Body of pancreas (tissue), 4 donors: ENCODE data around the gene C10orf105. TPM values are rescaled to one million over a fixed set of nuclear protein-coding genes. Genes with fewer than 3 reads are reported as not detected.

Source experiments
- ATAC-seq: fragments of 150-250 bp; one replicate; pipeline ENCODE4 v1.9.1; 2016
- DNase-seq, 4 donors: peaks; one replicate each; pipeline ENCODE4 v3.0.0-alpha.2; 2019
- H3K27ac ChIP-seq, 4 donors: fragments of 200-600 bp; sonication (generic); 1 replicate in 3 of 4; 2 replicates in 1 of 4; pipeline versions ENCODE4 v1.5.1 to v1.6.1; 2016 to 2019; ENCODE audit warnings: mild to moderate bottlenecking in 1 of 4, mixed read lengths in 1 of 4, moderate library complexity in 1 of 4
- H3K27me3 ChIP-seq, 2 donors: fragments of 200-600 bp; sonication (generic); one replicate each; pipeline ENCODE4 v1.6.0; 2016; ENCODE audit warnings: mild to moderate bottlenecking in 1 of 2
- H3K36me3 ChIP-seq, 2 donors: fragments of 200-600 bp; sonication (generic); replicated peaks in 1 of 2; 2 replicates each; pipeline ENCODE4 v1.5.1; 2016; ENCODE audit warnings: low read depth in 2 of 2; ENCODE audit not compliant: insufficient read depth in 1 of 2
- H3K4me1 ChIP-seq: fragments of 200-600 bp; sonication (generic); one replicate; pipeline ENCODE4 v1.6.0; 2016
- H3K4me3 ChIP-seq, 2 donors: fragments of 200-600 bp; sonication (generic); 1 replicate in 1 of 2; 2 replicates in 1 of 2; pipeline ENCODE4 v1.5.1; 2016 to 2019
- H3K9me3 ChIP-seq, 3 donors: fragments of 200-600 bp; sonication (generic); 1 replicate in 2 of 3; 2 replicates in 1 of 3; pipeline ENCODE4 v1.5.1; 2016
- CTCF ChIP-seq, 7 experiments: fragments of 450-650 bp in 4 of 7; fragments of 200-600 bp in 3 of 7; sonication (generic) in 3 of 7; IDR thresholded peaks; one replicate each; pipeline ENCODE4 v1.5.1; 2016 to 2019; ENCODE audit warnings: antibody characterized with exemption in 7 of 7
- POLR2A ChIP-seq, 3 donors: fragments of 450-650 bp; IDR thresholded peaks; one replicate each; pipeline ENCODE4 v1.6.1; 2016; ENCODE audit warnings: antibody characterized with exemption in 3 of 3, mild to moderate bottlenecking in 2 of 3
- WGBS, 2 donors: methylation state at CpG; one replicate each; pipeline ENCODE4 v1.1.5; 2017; 5-methylcytosine and 5-hydroxymethylcytosine counted together
- intact Hi-C: fragments of 100-400 bp; cut with DNase I; formaldehyde crosslinking; loops from one replicate; pipeline ENCODE4 v1.15.1; 2023
- total RNA-seq, 2 donors: library from RNA; depleted of rRNA; stranded (reverse); fragments of >200 nt; gene quantifications; one replicate each; pipeline ENCODE4 v1.1.0, GENCODE V29; 2016

Gene C10orf105
- total RNA-seq, 2 donors from 2014 or later, result not detected

DNA sequence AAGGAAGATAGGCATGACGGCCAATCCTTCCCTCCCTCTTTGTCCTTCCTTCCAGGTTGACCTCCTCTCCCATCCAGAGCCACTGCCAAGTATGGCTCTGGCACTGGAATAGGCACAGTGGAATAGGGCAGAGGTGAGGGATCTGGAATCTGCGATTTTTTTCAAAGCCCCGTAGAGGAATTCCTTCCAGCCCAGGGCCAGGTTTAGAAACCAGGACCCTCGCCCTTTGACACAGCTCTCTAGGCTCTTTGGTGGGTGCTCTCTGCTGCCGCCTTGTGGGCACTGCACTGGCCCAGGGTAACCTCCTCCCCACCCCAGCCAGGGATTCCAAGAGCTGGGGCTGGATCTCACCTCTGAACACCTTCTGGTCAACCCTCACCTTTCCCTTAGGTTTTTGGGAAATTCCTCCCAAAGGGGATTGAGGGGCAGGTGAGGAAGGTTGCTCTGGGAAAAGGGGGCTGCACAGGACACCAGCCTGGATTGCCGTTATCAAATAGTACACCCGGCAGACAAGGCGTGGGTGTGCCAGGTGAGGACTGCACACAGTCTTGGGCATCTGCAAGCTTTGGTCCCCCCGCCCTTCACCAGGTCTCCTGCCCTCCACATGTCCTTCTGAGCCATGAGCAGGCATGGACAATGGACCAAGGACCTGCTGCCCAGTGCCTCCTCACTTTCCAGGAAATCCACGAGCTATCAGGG, 22.8 kb downstream of the C10orf105 start:
- Histone ChIP-seq H3K4me3 (no peak overlapping the region), H3K27ac (no peak overlapping the region), H3K9me3 (no peaks in the 10 kb centered on the region), H3K36me3 (no peaks in the 10 kb centered on the region), H3K27me3 (no peaks in the 10 kb centered on the region), H3K4me1 (no peaks in the 10 kb centered on the region)
- no peak for TF ChIP-seq POLR2A (IDR thresholded peaks at IDR 0.05)
- TF ChIP-seq CTCF (IDR thresholded peaks at IDR 0.05), result peak; percentile 58 to 79 (median 70)
- intact Hi-C loops, result no loop called here
- peak; percentile 64 for ATAC-seq
- peak; percentile 60 to 76 (median 66) for DNase-seq
- 30 to 37% methylated on average over 7 to 10 of the region's 10 CpGs for WGBS, 2 donors

- TF ChIP-seq CTCF (IDR thresholded peaks at IDR 0.05), result no peak
- TF ChIP-seq POLR2A (IDR thresholded peaks at IDR 0.05), result no peak
- intact Hi-C loops, result no loop called here
- Histone ChIP-seq H3K27me3 (no peaks in the 10 kb centered on the region), H3K36me3 (no peaks in the 10 kb centered on the region), H3K9me3 (no peaks in the 10 kb centered on the region), H3K4me1 (no peaks in the 10 kb centered on the region), H3K4me3 (no peak overlapping the region), H3K27ac (no peak overlapping the region)
- WGBS, 2 donors, result 60 to 68% methylated on average over 9 to 13 of the region's 14 CpGs
- ATAC-seq, result no peak
- DNase-seq, result no peak
These were observed 23.8 kb downstream of the C10orf105 start for GRCh38 chr10:71695502-71696476.

- no peak overlapping the region for H3K4me3 ChIP-seq
- ATAC-seq (no peak), DNase-seq (peak in 1 of 4 donors; percentile 65)
- intact Hi-C loops, result no loop called here
- H3K27me3 ChIP-seq, result no peaks in the 10 kb centered on the region
- no peaks in the 10 kb centered on the region for H3K9me3 ChIP-seq
- no peaks in the 10 kb centered on the region for H3K4me1 ChIP-seq
- TF ChIP-seq CTCF (IDR thresholded peaks at IDR 0.05) (no peak), POLR2A (IDR thresholded peaks at IDR 0.05) (no peak)
- peak overlapping the region in 2 of 4 donors; percentile 16 to 52 for H3K27ac ChIP-seq
- 48 to 65% methylated on average over 10 of the region's 10 CpGs for WGBS, 2 donors
- no peaks in the 10 kb centered on the region for H3K36me3 ChIP-seq
These were observed 25.0 kb downstream of the C10orf105 start for GRCh38 chr10:71694567-71694968.

DNA sequence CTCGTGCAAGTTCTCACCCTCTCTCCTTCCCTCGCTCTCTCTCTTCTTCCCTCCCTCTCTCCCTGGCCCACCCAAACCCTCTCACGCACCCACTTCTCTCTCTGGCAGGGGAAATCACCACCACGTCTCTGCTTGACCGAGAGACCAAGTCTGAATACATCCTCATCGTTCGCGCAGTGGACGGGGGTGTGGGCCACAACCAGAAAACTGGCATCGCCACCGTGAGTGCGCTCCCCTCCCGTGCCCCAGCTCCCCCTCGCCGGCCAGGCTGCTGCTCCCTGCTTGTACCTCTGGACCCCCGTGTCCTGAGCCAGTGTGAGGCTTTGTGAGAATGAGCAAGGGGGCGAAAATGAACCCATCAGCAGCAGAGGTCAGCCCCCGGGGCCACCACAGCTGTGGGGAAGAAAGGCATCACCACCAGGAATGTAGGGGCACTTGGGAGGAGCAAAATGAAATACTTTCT, 25.5 kb downstream of the C10orf105 start:
- no peaks in the 10 kb centered on the region for H3K4me1 ChIP-seq
- peak overlapping the region in 2 of 4 donors; percentile 24 to 52 for H3K27ac ChIP-seq
- intact Hi-C loops, result no loop called here
- ATAC-seq (no peak), DNase-seq (no peak)
- WGBS, 2 donors, result 71 to 93% methylated on average over 16 to 17 of the region's 18 CpGs
- no peaks in the 10 kb centered on the region for H3K27me3 ChIP-seq
- TF ChIP-seq CTCF (IDR thresholded peaks at IDR 0.05), result no peak
- TF ChIP-seq POLR2A (IDR thresholded peaks at IDR 0.05), result no peak
- H3K4me3 ChIP-seq, result no peak overlapping the region
- no peaks in the 10 kb centered on the region for H3K36me3 ChIP-seq
- H3K9me3 ChIP-seq, result no peaks in the 10 kb centered on the region
